ENCODE measurements around the gene TMEM14C.

DNA sequence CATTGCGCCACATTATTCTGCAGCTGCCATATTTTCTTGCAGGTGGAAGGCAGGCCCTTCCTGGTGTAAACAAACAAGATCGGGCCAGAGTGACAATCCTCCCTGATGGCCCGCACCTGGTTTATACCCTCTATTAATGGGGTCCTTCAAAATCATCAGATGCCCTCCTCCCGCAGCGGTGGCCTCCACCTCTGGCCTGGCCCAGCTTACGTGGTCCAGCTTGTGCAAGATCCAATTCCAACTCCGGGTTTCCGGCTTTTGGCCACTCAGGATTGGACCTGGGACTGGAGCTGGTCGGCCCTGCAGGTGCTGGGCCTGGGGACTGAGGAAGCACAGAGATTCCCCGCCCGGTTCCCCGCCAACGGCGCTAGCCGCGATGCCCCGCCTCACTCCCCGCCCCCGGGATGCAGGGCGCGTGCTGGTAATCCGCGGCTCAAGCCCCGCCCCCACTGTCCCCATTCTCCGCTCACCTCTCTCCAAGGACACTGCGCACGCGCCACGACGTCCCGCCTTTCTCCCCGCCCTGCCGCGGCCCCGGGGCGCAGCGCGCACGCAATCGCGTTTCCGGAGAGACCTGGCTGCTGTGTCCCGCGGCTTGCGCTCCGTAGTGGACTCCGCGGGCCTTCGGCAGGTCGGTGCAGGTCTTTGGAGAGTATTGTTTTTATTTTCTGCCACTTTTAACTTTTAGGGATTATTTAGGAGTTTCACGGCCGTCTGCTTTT, 24.5 kb downstream of the TMEM14C start, which contains the start of gene TMEM14B:
- TF ChIP-seq, protein P1, sequence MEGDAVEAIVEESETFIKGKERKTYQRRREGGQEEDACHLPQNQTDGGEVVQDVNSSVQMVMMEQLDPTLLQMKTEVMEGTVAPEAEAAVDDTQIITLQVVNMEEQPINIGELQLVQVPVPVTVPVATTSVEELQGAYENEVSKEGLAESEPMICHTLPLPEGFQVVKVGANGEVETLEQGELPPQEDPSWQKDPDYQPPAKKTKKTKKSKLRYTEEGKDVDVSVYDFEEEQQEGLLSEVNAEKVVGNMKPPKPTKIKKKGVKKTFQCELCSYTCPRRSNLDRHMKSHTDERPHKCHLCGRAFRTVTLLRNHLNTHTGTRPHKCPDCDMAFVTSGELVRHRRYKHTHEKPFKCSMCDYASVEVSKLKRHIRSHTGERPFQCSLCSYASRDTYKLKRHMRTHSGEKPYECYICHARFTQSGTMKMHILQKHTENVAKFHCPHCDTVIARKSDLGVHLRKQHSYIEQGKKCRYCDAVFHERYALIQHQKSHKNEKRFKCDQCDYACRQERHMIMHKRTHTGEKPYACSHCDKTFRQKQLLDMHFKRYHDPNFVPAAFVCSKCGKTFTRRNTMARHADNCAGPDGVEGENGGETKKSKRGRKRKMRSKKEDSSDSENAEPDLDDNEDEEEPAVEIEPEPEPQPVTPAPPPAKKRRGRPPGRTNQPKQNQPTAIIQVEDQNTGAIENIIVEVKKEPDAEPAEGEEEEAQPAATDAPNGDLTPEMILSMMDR (IDR thresholded peaks at IDR 0.05): no peak
- TF ChIP-seq RAD21 (conservative IDR thresholded peaks at IDR 0.05 in 1 of 2, IDR thresholded peaks at IDR 0.05 in 1 of 2): peak in 1 of 2 experiments; percentile 24; a peak in 1 of 5 replicates
- TF ChIP-seq HEYL (CRISPR knock-in tag; IDR thresholded peaks at IDR 0.05): no peak

Measured in A549 (cell line).